ENCODE data around the gene CD58.
"Not testable (repeated sequence)": the region's sequence is repeated elsewhere in the genome, so short reads cannot be mapped to it uniquely, and the experiment has no call there.

DNA sequence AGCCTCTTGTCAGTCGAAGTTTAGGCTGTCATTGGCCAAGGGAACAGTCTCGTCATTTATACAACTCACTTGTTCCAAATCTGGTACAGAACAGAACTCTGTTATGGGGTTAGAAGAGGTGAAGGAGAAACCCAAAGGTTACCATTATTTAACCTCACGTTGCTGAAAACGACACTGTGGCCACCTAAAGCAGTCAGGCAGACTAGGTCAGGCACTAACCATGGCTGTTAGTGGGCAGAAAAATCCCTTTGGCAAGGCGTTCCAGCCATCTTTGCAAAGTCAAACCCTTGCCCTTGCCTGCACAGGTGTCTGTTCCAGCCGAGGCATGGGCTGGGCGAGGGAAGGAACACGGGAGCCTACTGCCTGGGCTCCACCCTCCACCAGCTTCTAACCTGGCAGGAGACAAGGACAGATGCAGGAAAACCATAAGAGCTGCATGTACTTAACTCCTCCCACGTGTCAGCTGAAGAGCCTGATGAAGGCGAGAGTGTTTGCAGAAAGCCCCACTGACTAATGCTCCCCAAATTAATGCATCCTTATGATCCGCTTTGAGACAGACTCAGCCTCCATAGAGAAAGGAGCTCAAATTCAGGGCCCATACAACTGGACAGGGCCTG lies 27.7 kb upstream of the CD58 start:
- TF ChIP-seq, protein P1, sequence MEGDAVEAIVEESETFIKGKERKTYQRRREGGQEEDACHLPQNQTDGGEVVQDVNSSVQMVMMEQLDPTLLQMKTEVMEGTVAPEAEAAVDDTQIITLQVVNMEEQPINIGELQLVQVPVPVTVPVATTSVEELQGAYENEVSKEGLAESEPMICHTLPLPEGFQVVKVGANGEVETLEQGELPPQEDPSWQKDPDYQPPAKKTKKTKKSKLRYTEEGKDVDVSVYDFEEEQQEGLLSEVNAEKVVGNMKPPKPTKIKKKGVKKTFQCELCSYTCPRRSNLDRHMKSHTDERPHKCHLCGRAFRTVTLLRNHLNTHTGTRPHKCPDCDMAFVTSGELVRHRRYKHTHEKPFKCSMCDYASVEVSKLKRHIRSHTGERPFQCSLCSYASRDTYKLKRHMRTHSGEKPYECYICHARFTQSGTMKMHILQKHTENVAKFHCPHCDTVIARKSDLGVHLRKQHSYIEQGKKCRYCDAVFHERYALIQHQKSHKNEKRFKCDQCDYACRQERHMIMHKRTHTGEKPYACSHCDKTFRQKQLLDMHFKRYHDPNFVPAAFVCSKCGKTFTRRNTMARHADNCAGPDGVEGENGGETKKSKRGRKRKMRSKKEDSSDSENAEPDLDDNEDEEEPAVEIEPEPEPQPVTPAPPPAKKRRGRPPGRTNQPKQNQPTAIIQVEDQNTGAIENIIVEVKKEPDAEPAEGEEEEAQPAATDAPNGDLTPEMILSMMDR (IDR thresholded peaks at IDR 0.05; ENCODE audit: low read depth, low read length, missing input control): not testable (repeated sequence)
- TF ChIP-seq, protein P2, sequence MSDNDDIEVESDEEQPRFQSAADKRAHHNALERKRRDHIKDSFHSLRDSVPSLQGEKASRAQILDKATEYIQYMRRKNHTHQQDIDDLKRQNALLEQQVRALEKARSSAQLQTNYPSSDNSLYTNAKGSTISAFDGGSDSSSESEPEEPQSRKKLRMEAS (IDR thresholded peaks at IDR 0.05): not testable (repeated sequence)
- TF ChIP-seq RXRA (IDR thresholded peaks at IDR 0.05); YY1 (IDR thresholded peaks at IDR 0.05); HNF4A (conservative IDR thresholded peaks at IDR 0.05); FOXA1 (IDR thresholded peaks at IDR 0.05); SP1 (IDR thresholded peaks at IDR 0.05); RAD21 (IDR thresholded peaks at IDR 0.05); EGR1 (IDR thresholded peaks at IDR 0.05; ENCODE audit: low read depth in 2 of 2); JUND (IDR thresholded peaks at IDR 0.05); GABPA (IDR thresholded peaks at IDR 0.05 in 1 of 2, conservative IDR thresholded peaks at IDR 0.05 in 1 of 2): not testable (repeated sequence)
- TF ChIP-seq, protein P3, sequence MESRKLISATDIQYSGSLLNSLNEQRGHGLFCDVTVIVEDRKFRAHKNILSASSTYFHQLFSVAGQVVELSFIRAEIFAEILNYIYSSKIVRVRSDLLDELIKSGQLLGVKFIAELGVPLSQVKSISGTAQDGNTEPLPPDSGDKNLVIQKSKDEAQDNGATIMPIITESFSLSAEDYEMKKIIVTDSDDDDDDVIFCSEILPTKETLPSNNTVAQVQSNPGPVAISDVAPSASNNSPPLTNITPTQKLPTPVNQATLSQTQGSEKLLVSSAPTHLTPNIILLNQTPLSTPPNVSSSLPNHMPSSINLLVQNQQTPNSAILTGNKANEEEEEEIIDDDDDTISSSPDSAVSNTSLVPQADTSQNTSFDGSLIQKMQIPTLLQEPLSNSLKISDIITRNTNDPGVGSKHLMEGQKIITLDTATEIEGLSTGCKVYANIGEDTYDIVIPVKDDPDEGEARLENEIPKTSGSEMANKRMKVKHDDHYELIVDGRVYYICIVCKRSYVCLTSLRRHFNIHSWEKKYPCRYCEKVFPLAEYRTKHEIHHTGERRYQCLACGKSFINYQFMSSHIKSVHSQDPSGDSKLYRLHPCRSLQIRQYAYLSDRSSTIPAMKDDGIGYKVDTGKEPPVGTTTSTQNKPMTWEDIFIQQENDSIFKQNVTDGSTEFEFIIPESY (IDR thresholded peaks at IDR 0.05): not testable (repeated sequence)
- TF ChIP-seq, protein P4, sequence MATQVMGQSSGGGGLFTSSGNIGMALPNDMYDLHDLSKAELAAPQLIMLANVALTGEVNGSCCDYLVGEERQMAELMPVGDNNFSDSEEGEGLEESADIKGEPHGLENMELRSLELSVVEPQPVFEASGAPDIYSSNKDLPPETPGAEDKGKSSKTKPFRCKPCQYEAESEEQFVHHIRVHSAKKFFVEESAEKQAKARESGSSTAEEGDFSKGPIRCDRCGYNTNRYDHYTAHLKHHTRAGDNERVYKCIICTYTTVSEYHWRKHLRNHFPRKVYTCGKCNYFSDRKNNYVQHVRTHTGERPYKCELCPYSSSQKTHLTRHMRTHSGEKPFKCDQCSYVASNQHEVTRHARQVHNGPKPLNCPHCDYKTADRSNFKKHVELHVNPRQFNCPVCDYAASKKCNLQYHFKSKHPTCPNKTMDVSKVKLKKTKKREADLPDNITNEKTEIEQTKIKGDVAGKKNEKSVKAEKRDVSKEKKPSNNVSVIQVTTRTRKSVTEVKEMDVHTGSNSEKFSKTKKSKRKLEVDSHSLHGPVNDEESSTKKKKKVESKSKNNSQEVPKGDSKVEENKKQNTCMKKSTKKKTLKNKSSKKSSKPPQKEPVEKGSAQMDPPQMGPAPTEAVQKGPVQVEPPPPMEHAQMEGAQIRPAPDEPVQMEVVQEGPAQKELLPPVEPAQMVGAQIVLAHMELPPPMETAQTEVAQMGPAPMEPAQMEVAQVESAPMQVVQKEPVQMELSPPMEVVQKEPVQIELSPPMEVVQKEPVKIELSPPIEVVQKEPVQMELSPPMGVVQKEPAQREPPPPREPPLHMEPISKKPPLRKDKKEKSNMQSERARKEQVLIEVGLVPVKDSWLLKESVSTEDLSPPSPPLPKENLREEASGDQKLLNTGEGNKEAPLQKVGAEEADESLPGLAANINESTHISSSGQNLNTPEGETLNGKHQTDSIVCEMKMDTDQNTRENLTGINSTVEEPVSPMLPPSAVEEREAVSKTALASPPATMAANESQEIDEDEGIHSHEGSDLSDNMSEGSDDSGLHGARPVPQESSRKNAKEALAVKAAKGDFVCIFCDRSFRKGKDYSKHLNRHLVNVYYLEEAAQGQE (IDR thresholded peaks at IDR 0.05): not testable (repeated sequence)
